Head of caudate nucleus (tissue), 42 donors: Measurements from ENCODE around the gene TMPRSS13.
A peak's percentile ranks its signal among the peaks of the same experiment; 100 is the strongest.

ENCODE experiments used
- DNase-seq, 42 donors: peaks; one replicate each; pipeline versions ENCODE4 v3.0.0 to v3.0.0-alpha.2; 2020 to 2021; ENCODE audit warnings: mixed read lengths in 7 of 42
- intact Hi-C: fragments of 100-400 bp; cut with DNase I; formaldehyde crosslinking; loops from one replicate; pipeline ENCODE4 v1.15.0; 2022

Gene TMPRSS13

GRCh38 chr11:117906710-117907109, 22.5 kb downstream of the TMPRSS13 start:
- no peak for DNase-seq
- intact Hi-C loops, result no loop called here

- intact Hi-C loops, result no loop called here
- no peak for DNase-seq
Observed at GRCh38 chr11:117906126-117906525, 23.1 kb downstream of the TMPRSS13 start.

GRCh38 chr11:117905524-117905923, 23.7 kb downstream of the TMPRSS13 start:
- DNase-seq, result peak in 2 of 42 donors; percentile 8 to 15
- intact Hi-C loops, result no loop called here

- intact Hi-C loops, result no loop called here
- DNase-seq, result peak in 2 of 42 donors; percentile 14 to 24
Observed at GRCh38 chr11:117903505-117904382, 25.5 kb downstream of the TMPRSS13 start.

GRCh38 chr11:117902001-117902845, 27.0 kb downstream of the TMPRSS13 start:
- DNase-seq, result peak in 3 of 42 donors; percentile 7 to 16 (median 11)
- intact Hi-C loops, result no loop called here

- DNase-seq, result peak in 2 of 42 donors; percentile 6 to 14
- intact Hi-C loops, result no loop called here
Observed at GRCh38 chr11:117901601-117902000, 27.6 kb downstream of the TMPRSS13 start.

- peak in 2 of 42 donors; percentile 7 to 15 for DNase-seq
- intact Hi-C loops, result no loop called here
Observed at GRCh38 chr11:117900720-117901440, 28.3 kb downstream of the TMPRSS13 start.

GRCh38 chr11:117900121-117900648, 29.0 kb downstream of the TMPRSS13 start:
- DNase-seq, result peak in 2 of 42 donors; percentile 9 to 14
- intact Hi-C loops, result no loop called here

GRCh38 chr11:117898059-117898458, 31.1 kb downstream of the TMPRSS13 start:
- intact Hi-C loops, result no loop called here
- peak in 3 of 42 donors; percentile 10 to 25 (median 11) for DNase-seq

GRCh38 chr11:117892651-117893050, 36.6 kb downstream of the TMPRSS13 start:
- intact Hi-C loops, result no loop called here
- DNase-seq, result peak in 1 of 42 donors; percentile 19

GRCh38 chr11:117891362-117891761, 37.8 kb downstream of the TMPRSS13 start:
- intact Hi-C loops, result no loop called here

GRCh38 chr11:117888139-117888566, 41.0 kb downstream of the TMPRSS13 start:
- peak in 17 of 42 donors; percentile 8 to 75 (median 37) for DNase-seq
- intact Hi-C loops, result no loop called here

More at GRCh38 chr11:117891362-117891761, 37.8 kb downstream of the TMPRSS13 start:
- DNase-seq, result peak in 2 of 42 donors; percentile 3 to 9

- peak in 5 of 42 donors; percentile 9 to 33 (median 15) for DNase-seq
- intact Hi-C loops, result no loop called here
Observed at GRCh38 chr11:117887431-117888138, 41.6 kb downstream of the TMPRSS13 start.

- intact Hi-C loops, result no loop called here
- DNase-seq, result peak in 5 of 42 donors; percentile 11 to 38 (median 24)
Observed at GRCh38 chr11:117885777-117886176, 43.4 kb downstream of the TMPRSS13 start.

- DNase-seq, result peak in 5 of 42 donors; percentile 2 to 30 (median 16)
- intact Hi-C loops, result no loop called here
Observed at GRCh38 chr11:117884994-117885393, 44.2 kb downstream of the TMPRSS13 start.

- DNase-seq, result peak in 4 of 42 donors; percentile 11 to 25 (median 22)
- intact Hi-C loops, result no loop called here
Observed at GRCh38 chr11:117883063-117883462, 46.1 kb downstream of the TMPRSS13 start.

GRCh38 chr11:117882311-117882905, 46.8 kb downstream of the TMPRSS13 start:
- DNase-seq, result peak in 10 of 42 donors; percentile 28 to 59 (median 44)
- intact Hi-C loops, result no loop called here

- DNase-seq, result peak in 2 of 42 donors; percentile 0 to 26
- intact Hi-C loops, result no loop called here
Observed at GRCh38 chr11:117881217-117881616, 48.0 kb downstream of the TMPRSS13 start.
